SK-N-SH treated with all-trans-retinoic acid at 6 μM for 48 hours (cell line): ENCODE measurements around the gene GRB7.

Experiments
- ARNTL ChIP-seq: fragments of 450-650 bp; formaldehyde crosslinking; IDR thresholded peaks from 2 replicates; pipeline ENCODE4 v1.5.0; 2020; ENCODE audit warnings: low read depth, mild to moderate bottlenecking, moderate library complexity, borderline replicate concordance
- BACH2 ChIP-seq: fragments of 250-450 bp; sonication (Bioruptor Pico); IDR thresholded peaks from 2 replicates; pipeline ENCODE4 v1.9.0; 2021; ENCODE audit warnings: mild to moderate bottlenecking, borderline replicate concordance
- ISL1 ChIP-seq: fragments of 250-450 bp; sonication (Bioruptor Pico); IDR thresholded peaks from 2 replicates; pipeline ENCODE4 v2.1.2; 2022; ENCODE audit warnings: mild to moderate bottlenecking, moderate library complexity
- OSR1 ChIP-seq: fragments of 250-450 bp; sonication (Bioruptor Pico); IDR thresholded peaks from 2 replicates; pipeline ENCODE4 v1.8.0; 2022; ENCODE audit warnings: moderate library complexity, mild to moderate bottlenecking, inconsistent platforms
- PATZ1 ChIP-seq: fragments of 250-450 bp; sonication (Bioruptor Pico); IDR thresholded peaks from 2 replicates; pipeline ENCODE4 v1.8.0; 2020; ENCODE audit warnings: mild to moderate bottlenecking, moderate library complexity, borderline replicate concordance
- POU6F1 ChIP-seq: fragments of 250-450 bp; sonication (Bioruptor Pico); IDR thresholded peaks from 2 replicates; pipeline ENCODE4 v1.8.0; 2021; ENCODE audit warnings: low read depth, mild to moderate bottlenecking, moderate library complexity, borderline replicate concordance
- SNAI2 ChIP-seq: fragments of 250-450 bp; sonication (Bioruptor Pico); IDR thresholded peaks from 2 replicates; pipeline ENCODE4 v1.5.0; 2020; ENCODE audit warnings: mild to moderate bottlenecking, moderate library complexity
- TCF4 ChIP-seq: fragments of 250-450 bp; sonication (Bioruptor Pico); IDR thresholded peaks from 2 replicates; pipeline ENCODE4 v1.8.0; 2021; ENCODE audit warnings: mild to moderate bottlenecking, moderate library complexity, borderline replicate concordance
- ZC3H10 ChIP-seq: fragments of 250-450 bp; sonication (Bioruptor Pico); IDR thresholded peaks from 2 replicates; pipeline ENCODE4 v1.5.1; 2021; ENCODE audit warnings: mild to moderate bottlenecking, moderate library complexity
- ZFP30 ChIP-seq: fragments of 450-650 bp; formaldehyde crosslinking; IDR thresholded peaks from 2 replicates; pipeline ENCODE4 v1.5.0; 2022; ENCODE audit warnings: mild to moderate bottlenecking, moderate library complexity
- TF ChIP-seq, protein P1 (sequence below): fragments of 250-450 bp; sonication (Bioruptor Pico); IDR thresholded peaks from 2 replicates; pipeline ENCODE4 v1.5.1; 2020; ENCODE audit warnings: low read depth, mild to moderate bottlenecking, moderate library complexity

DNA sequence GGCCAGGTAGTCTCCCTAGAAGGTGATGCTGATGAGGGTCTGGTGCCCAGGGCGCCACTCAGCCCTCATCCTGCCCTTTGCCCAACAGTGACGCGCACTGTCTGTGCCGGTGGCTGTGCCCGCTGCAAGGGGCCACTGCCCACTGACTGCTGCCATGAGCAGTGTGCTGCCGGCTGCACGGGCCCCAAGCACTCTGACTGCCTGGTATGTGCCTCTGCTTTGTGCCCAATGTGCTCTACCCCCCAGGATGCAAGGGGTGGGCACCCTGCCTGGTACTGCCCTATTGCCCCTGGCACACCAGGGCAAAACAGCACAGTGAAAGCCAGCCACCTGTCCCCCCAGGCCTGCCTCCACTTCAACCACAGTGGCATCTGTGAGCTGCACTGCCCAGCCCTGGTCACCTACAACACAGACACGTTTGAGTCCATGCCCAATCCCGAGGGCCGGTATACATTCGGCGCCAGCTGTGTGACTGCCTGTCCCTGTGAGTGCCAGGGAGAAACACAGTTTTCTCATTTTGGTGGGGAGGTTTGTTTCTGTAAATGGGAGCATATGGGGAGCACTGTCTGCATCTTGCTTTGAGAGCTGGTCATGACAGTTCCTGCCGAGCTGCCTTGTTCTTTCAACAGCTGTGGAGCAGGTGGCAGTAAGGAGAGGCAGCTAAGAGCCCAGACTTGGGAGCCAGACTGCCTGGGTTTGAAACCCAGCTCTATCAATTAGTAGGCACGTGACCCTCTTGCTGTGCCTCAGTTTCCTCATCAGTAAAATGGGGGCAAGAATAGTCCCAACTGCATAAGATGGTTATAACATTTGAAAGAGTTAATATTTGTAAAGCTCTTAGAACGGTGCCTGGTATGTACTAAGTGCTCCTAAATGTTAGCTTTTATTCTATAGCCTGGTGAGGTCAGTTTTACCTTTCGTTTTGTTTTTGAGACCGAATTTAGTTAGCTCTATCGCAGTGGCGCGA lies 27.5 kb upstream of the GRB7 start:
- TF ChIP-seq POU6F1 (CRISPR knock-in tag) (no peak), SNAI2 (CRISPR knock-in tag) (no peak), ZFP30 (CRISPR knock-in tag) (no peak), TCF4 (no peak), ARNTL (no peak), ISL1 (CRISPR knock-in tag) (no peak), ZC3H10 (CRISPR knock-in tag) (no peak), BACH2 (no peak), PATZ1 (CRISPR knock-in tag) (no peak), OSR1 (no peak)
- TF ChIP-seq, protein P1, sequence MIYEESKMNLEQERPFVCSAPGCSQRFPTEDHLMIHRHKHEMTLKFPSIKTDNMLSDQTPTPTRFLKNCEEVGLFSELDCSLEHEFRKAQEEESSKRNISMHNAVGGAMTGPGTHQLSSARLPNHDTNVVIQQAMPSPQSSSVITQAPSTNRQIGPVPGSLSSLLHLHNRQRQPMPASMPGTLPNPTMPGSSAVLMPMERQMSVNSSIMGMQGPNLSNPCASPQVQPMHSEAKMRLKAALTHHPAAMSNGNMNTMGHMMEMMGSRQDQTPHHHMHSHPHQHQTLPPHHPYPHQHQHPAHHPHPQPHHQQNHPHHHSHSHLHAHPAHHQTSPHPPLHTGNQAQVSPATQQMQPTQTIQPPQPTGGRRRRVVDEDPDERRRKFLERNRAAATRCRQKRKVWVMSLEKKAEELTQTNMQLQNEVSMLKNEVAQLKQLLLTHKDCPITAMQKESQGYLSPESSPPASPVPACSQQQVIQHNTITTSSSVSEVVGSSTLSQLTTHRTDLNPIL = no peak
